HepG2 (cell line): ENCODE measurements around the gene TH. TPM values are rescaled to one million over a fixed set of nuclear protein-coding genes. Genes with fewer than 3 reads are reported as not detected.

Source experiments
- AGO1 ChIP-seq: fragments of 200-400 bp; formaldehyde crosslinking; IDR thresholded peaks from 2 replicates; pipeline ENCODE4 v1.6.1; 2017; ENCODE audit warnings: mild to moderate bottlenecking, low read depth, low read length, moderate library complexity; ENCODE audit not compliant: poor library complexity, severe bottlenecking
- CBFB ChIP-seq: sonication (generic); formaldehyde crosslinking; IDR thresholded peaks from 2 replicates; pipeline ENCODE4 v1.4.0; 2020; ENCODE audit warnings: missing genetic modification reagents
- CBX5 ChIP-seq: sonication (generic); formaldehyde crosslinking; IDR thresholded peaks from 2 replicates; pipeline ENCODE4 v1.4.0; 2020; ENCODE audit warnings: missing genetic modification reagents, borderline replicate concordance
- CC2D1A ChIP-seq: sonication (generic); formaldehyde crosslinking; IDR thresholded peaks from 2 replicates; pipeline ENCODE4 v1.8.1; 2023; ENCODE audit warnings: mild to moderate bottlenecking, missing genetic modification reagents
- SMARCC2 ChIP-seq: fragments of 450-650 bp; IDR thresholded peaks from 2 replicates; pipeline ENCODE4 v1.6.1; 2017; ENCODE audit warnings: antibody characterized with exemption, mild to moderate bottlenecking
- ZBTB3 ChIP-seq: sonication (generic); formaldehyde crosslinking; IDR thresholded peaks from 2 replicates; pipeline ENCODE4 v1.4.0; 2020; ENCODE audit warnings: low read depth, mild to moderate bottlenecking, moderate library complexity, missing genetic modification reagents, borderline replicate concordance
- ZNF503 ChIP-seq: sonication (generic); formaldehyde crosslinking; IDR thresholded peaks from 2 replicates; pipeline ENCODE4 v1.4.0; 2020; ENCODE audit warnings: missing genetic modification reagents
- ZNF589 ChIP-seq: sonication (generic); formaldehyde crosslinking; conservative IDR thresholded peaks from 2 replicates; pipeline ENCODE4 v1.8.0; 2022; ENCODE audit warnings: mild to moderate bottlenecking, moderate library complexity, missing genetic modification reagents
- ZSCAN22 ChIP-seq: sonication (generic); formaldehyde crosslinking; IDR thresholded peaks from 2 replicates; pipeline ENCODE4 v1.4.0; 2020; ENCODE audit warnings: mild to moderate bottlenecking, missing genetic modification reagents
- polyA plus RNA-seq, 8 experiments: library from polyadenylated mRNA; depleted of rRNA in 3 of 8; stranded (reverse) in 7 of 8; unstranded in 1 of 8; fragments of >200 nt; fragmentation: Illumina TruSeq in 4 of 8; extraction: Trizol in 4 of 8; gene quantifications; 2 replicates each; pipeline versions ENCODE4 v1.2.1 to v1.2.3, GENCODE V29; 2011 to 2016; ENCODE audit warnings: low read depth in 4 of 8, missing spikeins in 1 of 8, mixed read lengths in 1 of 8; ENCODE audit not compliant: insufficient read depth in 1 of 8
- total RNA-seq, 5 experiments: library from RNA; depleted of rRNA; stranded (reverse); fragments of >200 nt; fragmentation: Illumina TruSeq; extraction: Trizol; gene quantifications; 2 replicates each; pipeline ENCODE4 v1.2.3, GENCODE V29; 2016; ENCODE audit warnings: low read depth in 1 of 5
- TF ChIP-seq, protein P1 (sequence below): IDR thresholded peaks from 2 replicates; pipeline ENCODE4 v1.6.1; 2016; ENCODE audit warnings: low read depth, control low read depth
- TF ChIP-seq, protein P2 (sequence below): sonication (generic); formaldehyde crosslinking; IDR thresholded peaks from one replicate; pipeline ENCODE4 v1.5.1; 2020; ENCODE audit warnings: mild to moderate bottlenecking, missing genetic modification reagents; ENCODE audit errors: not compliant biosample characterization
- TF ChIP-seq, protein P3 (sequence below): sonication (generic); formaldehyde crosslinking; IDR thresholded peaks from 2 replicates; pipeline ENCODE4 v1.4.0; 2020; ENCODE audit warnings: missing genetic modification reagents, borderline replicate concordance

TH gene
- total and polyA plus RNA-seq, 2 of the 13 experiments (the other 11 are each of a cell fraction or from before 2014, with no cell fraction given), result 0.36 TPM; not detected in 1

- TF ChIP-seq, protein P1, sequence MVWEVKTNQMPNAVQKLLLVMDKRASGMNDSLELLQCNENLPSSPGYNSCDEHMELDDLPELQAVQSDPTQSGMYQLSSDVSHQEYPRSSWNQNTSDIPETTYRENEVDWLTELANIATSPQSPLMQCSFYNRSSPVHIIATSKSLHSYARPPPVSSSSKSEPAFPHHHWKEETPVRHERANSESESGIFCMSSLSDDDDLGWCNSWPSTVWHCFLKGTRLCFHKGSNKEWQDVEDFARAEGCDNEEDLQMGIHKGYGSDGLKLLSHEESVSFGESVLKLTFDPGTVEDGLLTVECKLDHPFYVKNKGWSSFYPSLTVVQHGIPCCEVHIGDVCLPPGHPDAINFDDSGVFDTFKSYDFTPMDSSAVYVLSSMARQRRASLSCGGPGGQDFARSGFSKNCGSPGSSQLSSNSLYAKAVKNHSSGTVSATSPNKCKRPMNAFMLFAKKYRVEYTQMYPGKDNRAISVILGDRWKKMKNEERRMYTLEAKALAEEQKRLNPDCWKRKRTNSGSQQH (CRISPR knock-in tag), result no peak
- no peak for TF ChIP-seq ZBTB3 (CRISPR knock-in tag)
- no peak for TF ChIP-seq CC2D1A
- TF ChIP-seq AGO1, result no peak
- no peak; the same call in 1 of the 2 replicates for TF ChIP-seq ZNF589 (CRISPR knock-in tag)
- no peak for TF ChIP-seq SMARCC2
- TF ChIP-seq ZSCAN22 (CRISPR knock-in tag), result no peak
- 0 out of 2 replicates have a peak, but pooled peaks have one; percentile 23 for TF ChIP-seq ZNF503 (CRISPR knock-in tag)
- TF ChIP-seq, protein P2, sequence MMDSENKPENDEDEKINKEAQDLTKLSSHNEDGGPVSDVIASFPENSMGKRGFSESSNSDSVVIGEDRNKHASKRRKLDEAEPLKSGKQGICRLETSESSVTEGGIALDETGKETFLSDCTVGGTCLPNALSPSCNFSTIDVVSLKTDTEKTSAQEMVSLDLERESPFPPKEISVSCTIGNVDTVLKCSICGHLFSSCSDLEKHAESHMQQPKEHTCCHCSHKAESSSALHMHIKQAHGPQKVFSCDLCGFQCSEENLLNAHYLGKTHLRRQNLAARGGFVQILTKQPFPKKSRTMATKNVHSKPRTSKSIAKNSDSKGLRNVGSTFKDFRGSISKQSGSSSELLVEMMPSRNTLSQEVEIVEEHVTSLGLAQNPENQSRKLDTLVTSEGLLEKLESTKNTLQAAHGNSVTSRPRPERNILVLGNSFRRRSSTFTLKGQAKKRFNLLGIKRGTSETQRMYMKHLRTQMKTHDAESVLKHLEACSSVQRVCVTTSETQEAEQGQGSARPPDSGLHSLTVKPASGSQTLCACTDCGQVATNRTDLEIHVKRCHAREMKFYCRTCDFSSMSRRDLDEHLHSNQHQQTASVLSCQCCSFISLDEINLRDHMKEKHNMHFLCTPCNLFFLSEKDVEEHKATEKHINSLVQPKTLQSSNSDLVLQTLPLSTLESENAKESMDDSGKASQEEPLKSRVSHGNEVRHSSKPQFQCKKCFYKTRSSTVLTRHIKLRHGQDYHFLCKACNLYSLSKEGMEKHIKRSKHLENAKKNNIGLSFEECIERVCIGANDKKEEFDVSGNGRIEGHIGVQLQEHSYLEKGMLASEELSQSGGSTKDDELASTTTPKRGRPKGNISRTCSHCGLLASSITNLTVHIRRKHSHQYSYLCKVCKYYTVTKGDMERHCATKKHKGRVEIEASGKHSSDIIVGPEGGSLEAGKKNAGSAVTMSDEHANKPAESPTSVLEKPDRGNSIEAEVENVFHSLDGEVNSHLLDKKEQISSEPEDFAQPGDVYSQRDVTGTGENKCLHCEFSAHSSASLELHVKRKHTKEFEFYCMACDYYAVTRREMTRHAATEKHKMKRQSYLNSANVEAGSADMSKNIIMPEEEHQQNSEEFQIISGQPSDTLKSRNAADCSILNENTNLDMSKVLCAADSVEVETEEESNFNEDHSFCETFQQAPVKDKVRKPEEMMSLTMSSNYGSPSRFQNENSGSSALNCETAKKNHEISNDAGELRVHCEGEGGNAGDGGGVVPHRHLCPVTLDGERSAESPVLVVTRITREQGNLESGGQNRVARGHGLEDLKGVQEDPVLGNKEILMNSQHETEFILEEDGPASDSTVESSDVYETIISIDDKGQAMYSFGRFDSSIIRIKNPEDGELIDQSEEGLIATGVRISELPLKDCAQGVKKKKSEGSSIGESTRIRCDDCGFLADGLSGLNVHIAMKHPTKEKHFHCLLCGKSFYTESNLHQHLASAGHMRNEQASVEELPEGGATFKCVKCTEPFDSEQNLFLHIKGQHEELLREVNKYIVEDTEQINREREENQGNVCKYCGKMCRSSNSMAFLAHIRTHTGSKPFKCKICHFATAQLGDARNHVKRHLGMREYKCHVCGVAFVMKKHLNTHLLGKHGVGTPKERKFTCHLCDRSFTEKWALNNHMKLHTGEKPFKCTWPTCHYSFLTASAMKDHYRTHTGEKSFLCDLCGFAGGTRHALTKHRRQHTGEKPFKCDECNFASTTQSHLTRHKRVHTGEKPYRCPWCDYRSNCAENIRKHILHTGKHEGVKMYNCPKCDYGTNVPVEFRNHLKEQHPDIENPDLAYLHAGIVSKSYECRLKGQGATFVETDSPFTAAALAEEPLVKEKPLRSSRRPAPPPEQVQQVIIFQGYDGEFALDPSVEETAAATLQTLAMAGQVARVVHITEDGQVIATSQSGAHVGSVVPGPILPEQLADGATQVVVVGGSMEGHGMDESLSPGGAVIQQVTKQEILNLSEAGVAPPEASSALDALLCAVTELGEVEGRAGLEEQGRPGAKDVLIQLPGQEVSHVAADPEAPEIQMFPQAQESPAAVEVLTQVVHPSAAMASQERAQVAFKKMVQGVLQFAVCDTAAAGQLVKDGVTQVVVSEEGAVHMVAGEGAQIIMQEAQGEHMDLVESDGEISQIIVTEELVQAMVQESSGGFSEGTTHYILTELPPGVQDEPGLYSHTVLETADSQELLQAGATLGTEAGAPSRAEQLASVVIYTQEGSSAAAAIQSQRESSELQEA (CRISPR knock-in tag), result no peak
- TF ChIP-seq CBFB (CRISPR knock-in tag), result no peak
- TF ChIP-seq, protein P3, sequence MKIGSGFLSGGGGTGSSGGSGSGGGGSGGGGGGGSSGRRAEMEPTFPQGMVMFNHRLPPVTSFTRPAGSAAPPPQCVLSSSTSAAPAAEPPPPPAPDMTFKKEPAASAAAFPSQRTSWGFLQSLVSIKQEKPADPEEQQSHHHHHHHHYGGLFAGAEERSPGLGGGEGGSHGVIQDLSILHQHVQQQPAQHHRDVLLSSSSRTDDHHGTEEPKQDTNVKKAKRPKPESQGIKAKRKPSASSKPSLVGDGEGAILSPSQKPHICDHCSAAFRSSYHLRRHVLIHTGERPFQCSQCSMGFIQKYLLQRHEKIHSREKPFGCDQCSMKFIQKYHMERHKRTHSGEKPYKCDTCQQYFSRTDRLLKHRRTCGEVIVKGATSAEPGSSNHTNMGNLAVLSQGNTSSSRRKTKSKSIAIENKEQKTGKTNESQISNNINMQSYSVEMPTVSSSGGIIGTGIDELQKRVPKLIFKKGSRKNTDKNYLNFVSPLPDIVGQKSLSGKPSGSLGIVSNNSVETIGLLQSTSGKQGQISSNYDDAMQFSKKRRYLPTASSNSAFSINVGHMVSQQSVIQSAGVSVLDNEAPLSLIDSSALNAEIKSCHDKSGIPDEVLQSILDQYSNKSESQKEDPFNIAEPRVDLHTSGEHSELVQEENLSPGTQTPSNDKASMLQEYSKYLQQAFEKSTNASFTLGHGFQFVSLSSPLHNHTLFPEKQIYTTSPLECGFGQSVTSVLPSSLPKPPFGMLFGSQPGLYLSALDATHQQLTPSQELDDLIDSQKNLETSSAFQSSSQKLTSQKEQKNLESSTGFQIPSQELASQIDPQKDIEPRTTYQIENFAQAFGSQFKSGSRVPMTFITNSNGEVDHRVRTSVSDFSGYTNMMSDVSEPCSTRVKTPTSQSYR (CRISPR knock-in tag), result peak; percentile 44; the same call in 1 of the 2 replicates
- no peak for TF ChIP-seq CBX5 (CRISPR knock-in tag)
Observed at GRCh38 chr11:2135648-2136201, 35.9 kb downstream of the TH start (continued).
